HepG2 (cell line): ENCODE data around the gene UTP25.

Source experiments
- HMGXB4 ChIP-seq, 2 experiments: sonication (generic) in 1 of 2; formaldehyde crosslinking in 1 of 2; IDR thresholded peaks; 2 replicates each; pipeline versions ENCODE4 v1.4.0 to v1.6.1; 2018 to 2020; ENCODE audit warnings: missing genetic modification reagents in 2 of 2, borderline replicate concordance in 1 of 2, low read depth in 1 of 2, mild to moderate bottlenecking in 1 of 2, missing biosample characterization in 1 of 2
- ZFP62 ChIP-seq: sonication (generic); formaldehyde crosslinking; IDR thresholded peaks from 2 replicates; pipeline ENCODE4 v1.4.0; 2020; ENCODE audit warnings: missing genetic modification reagents

GRCh38 chr1:209784265-209785169 is 43.3 kb upstream of the UTP25 start, which contains the start of gene C1orf74:
- TF ChIP-seq ZFP62 (no peak), HMGXB4 (CRISPR knock-in tag; IDR thresholded peaks at IDR 0.05; ENCODE audit: borderline replicate concordance in 1 of 2, low read depth in 1 of 2) (peak in 1 of 2 experiments; percentile 31; a peak in 1 of 4 replicates)
